Astrocyte of the spinal cord (primary cell): Measurements from ENCODE around the gene BDNF.

ENCODE experiments used
- DNase-seq: peaks from one replicate; pipeline ENCODE4 v3.0.0; 2011; ENCODE audit warnings: low read depth, low spot score
- H3K4me3 ChIP-seq: 2 replicates; pipeline ENCODE4 v1.5.1; 2011; ENCODE audit warnings: low read depth, mild to moderate bottlenecking, low read length, moderate library complexity
- CTCF ChIP-seq: IDR thresholded peaks from 2 replicates; pipeline ENCODE4 v1.5.1; 2012; ENCODE audit warnings: low read depth, mild to moderate bottlenecking, low read length, inconsistent platforms
- in situ Hi-C: cut with HindIII; loops from 2 replicates; pipeline ENCODE4 v1.10.0; 2017; ENCODE audit warnings: low sequenced_read_pairs

BDNF gene

DNA sequence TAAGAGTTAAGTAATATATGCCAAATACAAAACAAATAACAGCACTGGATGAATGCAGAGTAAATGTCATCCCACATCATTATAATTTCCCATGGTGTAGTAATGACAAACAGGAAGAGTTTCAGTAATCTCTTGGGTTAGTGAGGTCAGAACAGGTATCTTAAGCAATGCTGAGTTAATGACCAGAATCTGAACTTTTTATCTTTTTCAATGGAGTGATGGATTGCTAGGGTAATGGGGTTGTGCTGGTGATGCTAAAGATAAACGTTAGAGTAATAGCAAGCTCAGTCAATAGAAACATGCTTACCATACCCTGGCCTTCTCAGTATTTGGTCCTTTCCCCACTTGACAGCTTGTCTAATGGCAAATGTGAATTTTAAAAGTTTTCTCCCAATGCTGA lies 11.5 kb upstream of the BDNF start:
- in situ Hi-C loops, result loop anchor here (25.0 kb wide), 1 partner anchor 1626 kb away; no protein-coding TSS in a partner anchor

GRCh38 chr11:27710536-27710935 lies 10.3 kb upstream of the BDNF start:
- in situ Hi-C loops, result loop anchor here (25.0 kb wide), 1 partner anchor 1627 kb away; no protein-coding TSS in a partner anchor
- DNase-seq, result no peak
- no peak for TF ChIP-seq CTCF
- H3K4me3 ChIP-seq, result no peak overlapping the region

More for the DNA sequence above, 11.5 kb upstream of the BDNF start:
- TF ChIP-seq CTCF, result no peak
- H3K4me3 ChIP-seq, result no peak overlapping the region
- no peak for DNase-seq

- no peak for TF ChIP-seq CTCF
- DNase-seq, result no peak
- in situ Hi-C loops, result loop anchor here (25.0 kb wide), 1 partner anchor 1630 kb away; no protein-coding TSS in a partner anchor
- H3K4me3 ChIP-seq, result no peak overlapping the region
Observed at GRCh38 chr11:27707676-27708075, 7.4 kb upstream of the BDNF start.

DNA sequence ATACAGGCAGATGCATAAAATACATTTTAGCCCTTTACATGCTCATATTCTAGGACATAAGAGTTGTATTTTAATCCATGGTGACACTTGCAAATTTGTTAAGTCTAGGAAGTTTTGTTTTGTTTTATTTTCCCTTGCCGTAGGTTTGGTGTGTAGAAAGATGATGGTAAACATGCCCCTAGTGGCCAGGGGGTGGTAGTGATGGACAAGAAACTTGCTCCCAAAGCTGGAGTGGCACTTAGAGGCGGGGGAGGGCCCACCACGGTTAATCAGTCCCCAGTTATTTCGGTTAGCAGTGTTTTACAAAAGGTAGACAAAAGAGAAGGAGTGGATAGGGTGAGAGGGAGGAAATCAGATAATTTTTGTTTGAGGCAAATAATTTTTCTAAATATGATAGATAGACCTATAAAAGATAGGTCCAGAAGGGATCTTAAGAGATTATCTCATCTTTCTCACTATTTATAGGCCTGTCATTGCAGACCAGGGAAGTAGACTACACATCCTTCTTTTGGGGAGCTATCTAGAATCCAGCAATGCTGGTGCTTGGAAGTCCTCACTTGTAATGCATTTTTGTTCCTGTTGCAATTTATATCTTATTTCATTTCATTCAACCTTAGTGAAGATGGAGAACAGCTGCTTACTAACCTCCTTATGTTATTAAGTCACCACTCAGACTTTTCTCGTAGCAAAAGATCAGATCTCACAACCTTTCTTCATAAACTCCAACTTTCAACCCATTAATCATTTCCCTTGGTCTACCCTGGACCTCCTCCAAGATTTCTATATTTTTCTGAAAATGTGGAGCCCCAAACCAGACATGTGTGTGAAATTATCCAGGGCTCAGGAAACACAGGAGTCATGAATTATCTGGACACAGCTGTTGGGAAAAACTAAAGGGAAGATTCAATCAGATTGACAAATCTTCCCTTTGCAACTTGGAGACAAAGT lies 5.9 kb upstream of the BDNF start:
- in situ Hi-C loops, result loop anchor here (25.0 kb wide), 1 partner anchor 1631 kb away; no protein-coding TSS in a partner anchor

DNA sequence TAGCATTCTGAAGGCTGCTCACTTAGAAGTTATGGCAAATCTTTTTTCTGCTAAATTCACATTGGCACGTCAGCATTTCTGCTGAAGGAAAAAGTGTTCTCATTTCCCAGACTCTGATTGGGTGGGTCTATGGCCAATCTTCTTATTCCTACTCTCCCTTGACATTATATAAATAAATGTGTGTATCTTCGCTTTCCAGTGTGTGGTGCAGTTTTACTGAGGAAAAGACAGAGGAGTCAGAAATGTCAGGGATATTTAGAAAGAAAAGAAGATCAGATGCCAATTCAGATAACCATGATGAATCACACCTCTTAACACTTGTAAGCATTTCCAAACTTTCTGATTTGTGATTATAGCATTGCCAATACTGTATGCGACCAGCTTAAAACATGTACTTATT lies 3.2 kb upstream of the BDNF start:
- no peak for TF ChIP-seq CTCF
- peak; percentile 72 for DNase-seq
- in situ Hi-C loops, result loop anchor here (25.0 kb wide), 1 partner anchor 1634 kb away; no protein-coding TSS in a partner anchor
- no peak overlapping the region for H3K4me3 ChIP-seq

More for the DNA sequence above, 5.9 kb upstream of the BDNF start:
- no peak overlapping the region for H3K4me3 ChIP-seq
- TF ChIP-seq CTCF, result peak; percentile 75
- DNase-seq, result no peak

DNA sequence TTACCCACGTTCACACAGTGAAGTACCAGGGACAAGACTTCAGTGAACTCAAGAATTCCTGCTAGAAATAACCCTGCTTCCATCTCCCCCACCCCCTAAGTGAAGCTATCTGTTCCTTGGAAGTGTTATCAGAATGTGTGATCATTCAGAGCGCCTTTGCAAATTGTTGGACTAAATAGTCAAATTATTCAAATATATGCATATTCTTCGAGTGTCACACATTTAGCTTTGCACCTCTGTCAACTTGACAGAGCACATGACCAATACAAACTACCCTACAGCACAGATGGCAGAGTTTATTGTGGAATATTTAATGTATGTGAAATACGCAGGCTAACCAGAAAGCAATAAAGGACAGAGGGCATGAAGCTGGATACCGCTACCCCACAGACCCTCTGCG lies 2.6 kb upstream of the BDNF start:
- no peak for TF ChIP-seq CTCF
- no peak for DNase-seq
- no peak overlapping the region for H3K4me3 ChIP-seq
- in situ Hi-C loops, result loop anchor here (25.0 kb wide), 1 partner anchor 1634 kb away; no protein-coding TSS in a partner anchor
